PFSK-1 (cell line): ENCODE data around the gene ZGPAT.

Source experiments
- TAF1 ChIP-seq: IDR thresholded peaks from 2 replicates; pipeline ENCODE4 v1.6.1; 2012; ENCODE audit warnings: low read length, control low read depth, borderline replicate concordance; ENCODE audit not compliant: insufficient read depth
- TF ChIP-seq, protein P1 (sequence below), 2 experiments: IDR thresholded peaks; 2 replicates each; pipeline versions ENCODE4 v1.6.1 to v1.8.0; 2011 to 2012; ENCODE audit warnings: low read depth in 2 of 2, low read length in 2 of 2, control low read depth in 1 of 2, inconsistent platforms in 1 of 2, mild to moderate bottlenecking in 1 of 2, moderate library complexity in 1 of 2; ENCODE audit not compliant: insufficient read depth in 1 of 2

DNA sequence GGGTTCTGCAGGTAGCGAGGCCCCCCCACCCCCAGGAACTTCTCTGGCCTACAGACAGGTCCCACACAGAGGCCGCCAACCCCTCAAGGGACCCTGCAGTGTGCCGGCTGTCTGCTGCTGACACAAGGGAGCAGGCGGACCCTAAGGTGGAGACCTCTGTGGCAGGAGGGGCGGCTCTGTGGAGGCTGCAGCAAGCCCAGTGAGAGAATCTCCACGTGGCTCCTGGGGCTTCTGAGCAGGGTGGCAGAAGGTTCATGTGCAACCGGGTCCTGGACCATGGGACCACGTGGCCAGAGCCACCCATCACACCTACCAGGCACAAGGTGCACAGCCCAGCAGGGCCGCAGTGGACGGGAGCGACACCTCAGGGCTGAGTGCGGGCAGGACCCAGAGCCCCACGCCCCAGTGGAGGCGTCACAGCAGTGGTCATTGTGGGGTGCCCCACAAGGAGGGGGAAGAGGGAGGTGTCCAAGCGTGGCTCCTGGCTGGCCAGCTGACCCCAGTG lies 4.3 kb upstream of the ZGPAT start:
- no peak for TF ChIP-seq TAF1
- TF ChIP-seq, protein P1, sequence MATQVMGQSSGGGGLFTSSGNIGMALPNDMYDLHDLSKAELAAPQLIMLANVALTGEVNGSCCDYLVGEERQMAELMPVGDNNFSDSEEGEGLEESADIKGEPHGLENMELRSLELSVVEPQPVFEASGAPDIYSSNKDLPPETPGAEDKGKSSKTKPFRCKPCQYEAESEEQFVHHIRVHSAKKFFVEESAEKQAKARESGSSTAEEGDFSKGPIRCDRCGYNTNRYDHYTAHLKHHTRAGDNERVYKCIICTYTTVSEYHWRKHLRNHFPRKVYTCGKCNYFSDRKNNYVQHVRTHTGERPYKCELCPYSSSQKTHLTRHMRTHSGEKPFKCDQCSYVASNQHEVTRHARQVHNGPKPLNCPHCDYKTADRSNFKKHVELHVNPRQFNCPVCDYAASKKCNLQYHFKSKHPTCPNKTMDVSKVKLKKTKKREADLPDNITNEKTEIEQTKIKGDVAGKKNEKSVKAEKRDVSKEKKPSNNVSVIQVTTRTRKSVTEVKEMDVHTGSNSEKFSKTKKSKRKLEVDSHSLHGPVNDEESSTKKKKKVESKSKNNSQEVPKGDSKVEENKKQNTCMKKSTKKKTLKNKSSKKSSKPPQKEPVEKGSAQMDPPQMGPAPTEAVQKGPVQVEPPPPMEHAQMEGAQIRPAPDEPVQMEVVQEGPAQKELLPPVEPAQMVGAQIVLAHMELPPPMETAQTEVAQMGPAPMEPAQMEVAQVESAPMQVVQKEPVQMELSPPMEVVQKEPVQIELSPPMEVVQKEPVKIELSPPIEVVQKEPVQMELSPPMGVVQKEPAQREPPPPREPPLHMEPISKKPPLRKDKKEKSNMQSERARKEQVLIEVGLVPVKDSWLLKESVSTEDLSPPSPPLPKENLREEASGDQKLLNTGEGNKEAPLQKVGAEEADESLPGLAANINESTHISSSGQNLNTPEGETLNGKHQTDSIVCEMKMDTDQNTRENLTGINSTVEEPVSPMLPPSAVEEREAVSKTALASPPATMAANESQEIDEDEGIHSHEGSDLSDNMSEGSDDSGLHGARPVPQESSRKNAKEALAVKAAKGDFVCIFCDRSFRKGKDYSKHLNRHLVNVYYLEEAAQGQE (IDR thresholded peaks at IDR 0.05; ENCODE audit: insufficient read depth in 1 of 2, low read depth in 2 of 2, low read length in 2 of 2), result no peak
